Breast epithelium (tissue), 3 donors: Measurements from ENCODE around the gene ACKR4.

ENCODE experiments used
- POLR2A ChIP-seq: fragments of 450-650 bp; IDR thresholded peaks from one replicate; pipeline ENCODE4 v1.6.1; 2016; ENCODE audit warnings: antibody characterized with exemption, mild to moderate bottlenecking, moderate library complexity
- POLR2AphosphoS5 ChIP-seq, 3 donors: sonication (generic); formaldehyde crosslinking; IDR thresholded peaks; one replicate each; pipeline ENCODE4 v1.6.1; 2017; ENCODE audit warnings: antibody characterized with exemption in 3 of 3

GRCh38 chr3:132622761-132623160 lies 25.7 kb downstream of the ACKR4 start:
- no peak for TF ChIP-seq POLR2A
- TF ChIP-seq POLR2AphosphoS5 (IDR thresholded peaks at IDR 0.05), result no peak
